K562 (cell line): ENCODE measurements around the gene EPHA10. TPM values are rescaled to one million over a fixed set of nuclear protein-coding genes. Genes with fewer than 3 reads are reported as not detected.

Experiments
- ATF1 ChIP-seq, 2 experiments: fragments of 450-650 bp in 1 of 2; IDR thresholded peaks; 2 replicates each; pipeline ENCODE4 v1.6.1; 2016; ENCODE audit warnings: missing compliant biosample characterization in 1 of 2, missing genetic modification characterization in 1 of 2
- ATF7 ChIP-seq: fragments of 450-650 bp; IDR thresholded peaks from 2 replicates; pipeline ENCODE4 v1.7.1; 2014; ENCODE audit warnings: mild to moderate bottlenecking, moderate library complexity
- BRD9 ChIP-seq: fragments of 450-650 bp; IDR thresholded peaks from 2 replicates; pipeline ENCODE4 v1.6.1; 2018; ENCODE audit warnings: low read depth; ENCODE audit not compliant: partially characterized antibody
- E2F6 ChIP-seq, 2 experiments: IDR thresholded peaks; 2 replicates each; pipeline ENCODE4 v1.6.1; 2011; ENCODE audit warnings: borderline replicate concordance in 1 of 2, control low read depth in 1 of 2, low read depth in 1 of 2, low read length in 1 of 2, mild to moderate bottlenecking in 1 of 2, mixed read lengths in 1 of 2, moderate library complexity in 1 of 2; ENCODE audit not compliant: insufficient read depth in 1 of 2, insufficient read length in 1 of 2, poor library complexity in 1 of 2, severe bottlenecking in 1 of 2; ENCODE audit errors: extremely low read depth in 1 of 2
- ELF1 ChIP-seq: fragments of 200-800 bp; sonication (Bioruptor generic); IDR thresholded peaks from 2 replicates; pipeline ENCODE4 v1.6.1; 2016; ENCODE audit warnings: missing genetic modification characterization, missing compliant biosample characterization
- FOXM1 ChIP-seq, 2 experiments: fragments of 450-650 bp in 1 of 2; sonication (generic) in 1 of 2; formaldehyde crosslinking in 1 of 2; IDR thresholded peaks; 2 replicates each; pipeline versions ENCODE4 v1.6.1 to v1.9.0; 2017 to 2022; ENCODE audit warnings: low read depth in 2 of 2, mild to moderate bottlenecking in 2 of 2, missing genetic modification reagents in 1 of 2, moderate library complexity in 1 of 2
- GABPB2 ChIP-seq: fragments of 250-450 bp; sonication (Bioruptor Pico); conservative IDR thresholded peaks from 2 replicates; pipeline ENCODE4 v1.5.1; 2021; ENCODE audit warnings: mild to moderate bottlenecking
- GATAD2B ChIP-seq: fragments of 450-650 bp; IDR thresholded peaks from 2 replicates; pipeline ENCODE4 v1.6.1; 2017; ENCODE audit warnings: mild to moderate bottlenecking, borderline replicate concordance
- HDAC1 ChIP-seq, 2 experiments: fragments of 450-650 bp; IDR thresholded peaks; 2 replicates each; pipeline ENCODE4 v1.6.1; 2016 to 2017; ENCODE audit warnings: inconsistent platforms in 1 of 2, mild to moderate bottlenecking in 1 of 2, moderate library complexity in 1 of 2
- HOXB6 ChIP-seq: fragments of 250-450 bp; sonication (Bioruptor Pico); IDR thresholded peaks from 2 replicates; pipeline ENCODE4 v1.5.1; 2022; ENCODE audit warnings: mild to moderate bottlenecking, borderline replicate concordance
- KLF1 ChIP-seq: fragments of 450-650 bp; IDR thresholded peaks from 2 replicates; pipeline ENCODE4 v1.6.1; 2016; ENCODE audit warnings: missing genetic modification characterization, missing compliant biosample characterization
- MAFF ChIP-seq: IDR thresholded peaks from 2 replicates; pipeline ENCODE4 v1.6.1; 2012; ENCODE audit warnings: low read length, improper control_type of control experiment
- NFE2 ChIP-seq: IDR thresholded peaks from 2 replicates; pipeline ENCODE4 v1.6.1; 2014; ENCODE audit warnings: antibody characterized with exemption, low read depth
- NR0B1 ChIP-seq: fragments of 450-650 bp; IDR thresholded peaks from one replicate; pipeline ENCODE4 v1.6.1; 2018; ENCODE audit warnings: mild to moderate bottlenecking, moderate library complexity; ENCODE audit not compliant: partially characterized antibody
- NR3C1 ChIP-seq: sonication (generic); formaldehyde crosslinking; IDR thresholded peaks from 2 replicates; pipeline ENCODE4 v1.8.1; 2022; ENCODE audit warnings: missing genetic modification reagents
- PHB ChIP-seq: fragments of 250-450 bp; sonication (Bioruptor Pico); IDR thresholded peaks from 2 replicates; pipeline ENCODE4 v1.5.0; 2021
- POLR2A ChIP-seq: fragments of 450-650 bp; conservative IDR thresholded peaks from 2 replicates; pipeline ENCODE4 v1.6.1; 2016
- RBM15 ChIP-seq: fragments of 200-400 bp; formaldehyde crosslinking; IDR thresholded peaks from 2 replicates; pipeline ENCODE4 v1.6.1; 2018; ENCODE audit warnings: mild to moderate bottlenecking, low read length, moderate library complexity; ENCODE audit not compliant: insufficient read depth
- SPI1 ChIP-seq: IDR thresholded peaks from 2 replicates; pipeline ENCODE4 v1.6.1; 2011; ENCODE audit warnings: low read depth, low read length, control low read depth, borderline replicate concordance
- TAF1 ChIP-seq: IDR thresholded peaks from 2 replicates; pipeline ENCODE4 v1.6.1; 2011; ENCODE audit warnings: mild to moderate bottlenecking, low read length, moderate library complexity; ENCODE audit not compliant: insufficient read depth, control insufficient read depth, severe bottlenecking; ENCODE audit errors: extremely low read depth
- TRIM24 ChIP-seq, 2 experiments: fragments of 450-650 bp; IDR thresholded peaks; 2 replicates each; pipeline ENCODE4 v1.6.1; 2016
- TRIM28 ChIP-seq: fragments of 450-650 bp; IDR thresholded peaks from 2 replicates; pipeline ENCODE4 v1.6.1; 2017
- XRCC5 ChIP-seq: fragments of 200-400 bp; formaldehyde crosslinking; IDR thresholded peaks from 2 replicates; pipeline ENCODE4 v1.6.1; 2017; ENCODE audit warnings: low read depth, mild to moderate bottlenecking, low read length
- ZFX ChIP-seq: sonication (generic); formaldehyde crosslinking; IDR thresholded peaks from 2 replicates; pipeline ENCODE4 v1.8.0; 2022; ENCODE audit warnings: mild to moderate bottlenecking, missing genetic modification reagents, moderate library complexity
- polyA plus RNA-seq, 8 experiments: library from polyadenylated mRNA; depleted of rRNA in 4 of 8; stranded (reverse) in 5 of 8; unstranded in 3 of 8; fragments of >200 nt; fragmentation: Nextera tagmentation in 2 of 8; fragmentation: Illumina TruSeq in 1 of 8; extraction: Ambion mirVana in 2 of 8; extraction: Trizol in 1 of 8; gene quantifications; 2 replicates each; pipeline versions ENCODE4 v1.2.1 to v1.2.3, GENCODE V29; 2011 to 2014; ENCODE audit warnings: inconsistent platforms in 1 of 8, missing spikeins in 1 of 8
- total RNA-seq, 7 experiments: library from RNA; depleted of rRNA in 6 of 7; stranded (reverse); fragments of >200 nt in 6 of 7; fragmentation: Illumina TruSeq in 2 of 7; extraction: Trizol in 2 of 7; gene quantifications; 2 replicates each; pipeline versions ENCODE4 v1.2.1 to v1.2.3, GENCODE V29; 2011 to 2021; ENCODE audit warnings: low replicate concordance in 1 of 7

The EPHA10 gene
- total and polyA plus RNA-seq, 9 of the 15 experiments (the other 6 are each of a cell fraction or from before 2014, with no cell fraction given) = 0.03 TPM; not detected in 8

GRCh38 chr1:37808369-37809319 lies 43.7 kb upstream of the EPHA10 start (continued):
- no peak for TF ChIP-seq XRCC5
- TF ChIP-seq ATF1 (CRISPR knock-in tag; IDR thresholded peaks at IDR 0.05) = no peak
- TF ChIP-seq ATF1 (tag; IDR thresholded peaks at IDR 0.05) = no peak
- TF ChIP-seq MAFF = no peak
- 0 out of 2 replicates have a peak, but pooled peaks have one; percentile 15 for TF ChIP-seq ELF1 (tag)
- no peak for TF ChIP-seq GABPB2
- TF ChIP-seq HDAC1 (IDR thresholded peaks at IDR 0.05) = no peak; a peak in 1 of 4 replicates
- no peak for TF ChIP-seq NR3C1 (CRISPR knock-in tag)
- TF ChIP-seq POLR2A = no peak; the same call in 1 of the 2 replicates
- 0 out of 2 replicates have a peak, but pooled peaks have one; percentile 36 for TF ChIP-seq PHB (CRISPR knock-in tag)
- TF ChIP-seq TAF1 = no peak
- TF ChIP-seq E2F6 (IDR thresholded peaks at IDR 0.05; ENCODE audit: borderline replicate concordance in 1 of 2, extremely low read depth in 1 of 2, insufficient read depth in 1 of 2, insufficient read length in 1 of 2, low read depth in 1 of 2, low read length in 1 of 2, poor library complexity in 1 of 2, severe bottlenecking in 1 of 2) = peak in 1 of 2 experiments; percentile 61
- no peak for TF ChIP-seq ZFX
- no peak for TF ChIP-seq NR0B1
- no peak for TF ChIP-seq BRD9
- TF ChIP-seq NFE2 = no peak
- no peak for TF ChIP-seq GATAD2B
- TF ChIP-seq HOXB6 (CRISPR knock-in tag) = no peak
- no peak for TF ChIP-seq RBM15
- no peak for TF ChIP-seq KLF1 (tag)
- no peak for TF ChIP-seq TRIM24 (IDR thresholded peaks at IDR 0.05)
- TF ChIP-seq ATF7 = no peak
- TF ChIP-seq FOXM1 (IDR thresholded peaks at IDR 0.05; ENCODE audit: low read depth) = no peak
- no peak for TF ChIP-seq FOXM1 (CRISPR knock-in tag; IDR thresholded peaks at IDR 0.05; ENCODE audit: low read depth)
- TF ChIP-seq SPI1 = no peak
- no peak for TF ChIP-seq TRIM28
